Trophoblast cell (in vitro differentiated cells and primary cell): ENCODE measurements around the gene SMAP2. TPM values are rescaled to one million over a fixed set of nuclear protein-coding genes. Genes with fewer than 3 reads are reported as not detected.
A peak's percentile ranks its signal among the peaks of the same experiment; 100 is the strongest.
"Not testable (repeated sequence)": the region's sequence is repeated elsewhere in the genome, so short reads cannot be mapped to it uniquely, and the experiment has no call there.

Source experiments
- DNase-seq, 2 donors: peaks; one replicate each; pipeline ENCODE4 v3.0.0-alpha.2; 2016
- H2AFZ ChIP-seq: 2 replicates; pipeline ENCODE4 v1.6.1; 2013; ENCODE audit warnings: low read length, moderate library complexity, mild to moderate bottlenecking; ENCODE audit not compliant: insufficient read depth, poor library complexity
- H2AK5ac ChIP-seq: 2 replicates; pipeline ENCODE4 v1.6.1; 2013; ENCODE audit warnings: mild to moderate bottlenecking, low read length
- H2BK120ac ChIP-seq: 2 replicates; pipeline ENCODE4 v1.6.1; 2013; ENCODE audit warnings: low read length, mild to moderate bottlenecking, moderate library complexity; ENCODE audit not compliant: insufficient read depth, poor library complexity
- H2BK12ac ChIP-seq: 2 replicates; pipeline ENCODE4 v1.6.1; 2013; ENCODE audit warnings: mild to moderate bottlenecking, low read length, moderate library complexity
- H2BK5ac ChIP-seq: 2 replicates; pipeline ENCODE4 v1.6.1; 2013; ENCODE audit warnings: low read length, low read depth, moderate library complexity, mild to moderate bottlenecking; ENCODE audit not compliant: poor library complexity
- H3K14ac ChIP-seq: 2 replicates; pipeline ENCODE4 v1.6.1; 2013; ENCODE audit warnings: mild to moderate bottlenecking, low read length
- H3K18ac ChIP-seq: 2 replicates; pipeline ENCODE4 v1.6.1; 2013; ENCODE audit warnings: mild to moderate bottlenecking, low read length
- H3K23ac ChIP-seq: 2 replicates; pipeline ENCODE4 v1.6.1; 2013; ENCODE audit warnings: low read length
- H3K27ac ChIP-seq: 2 replicates; pipeline ENCODE4 v1.5.1; 2013; ENCODE audit warnings: low read depth, mild to moderate bottlenecking, inconsistent platforms, low read length, moderate library complexity
- H3K27me3 ChIP-seq: 2 replicates; pipeline ENCODE4 v1.6.1; 2013; ENCODE audit warnings: inconsistent platforms, mild to moderate bottlenecking, low read length, moderate library complexity; ENCODE audit not compliant: insufficient read depth
- H3K36me3 ChIP-seq, 2 experiments: 1 replicate in 1 of 2; 2 replicates in 1 of 2; pipeline ENCODE4 v1.6.1; 2013; ENCODE audit warnings: low read length in 2 of 2, mild to moderate bottlenecking in 2 of 2, moderate library complexity in 1 of 2; ENCODE audit not compliant: insufficient read depth in 2 of 2, control insufficient read depth in 1 of 2
- H3K4ac ChIP-seq: 2 replicates; pipeline ENCODE4 v1.6.1; 2013; ENCODE audit warnings: low read depth, mild to moderate bottlenecking, low read length, moderate library complexity
- H3K4me1 ChIP-seq, 2 experiments: 1 replicate in 1 of 2; 2 replicates in 1 of 2; pipeline ENCODE4 v1.6.1; 2013; ENCODE audit warnings: low read length in 2 of 2, mild to moderate bottlenecking in 2 of 2, moderate library complexity in 1 of 2; ENCODE audit not compliant: insufficient read depth in 2 of 2, control insufficient read depth in 1 of 2
- H3K4me2 ChIP-seq: 2 replicates; pipeline ENCODE4 v1.6.1; 2013; ENCODE audit warnings: inconsistent platforms, mild to moderate bottlenecking, low read length, moderate library complexity
- H3K4me3 ChIP-seq: 2 replicates; pipeline ENCODE4 v1.5.1; 2013; ENCODE audit warnings: mild to moderate bottlenecking, low read depth, low read length, inconsistent platforms
- H3K79me1 ChIP-seq: one replicate; pipeline ENCODE4 v1.6.1; 2013; ENCODE audit warnings: low read length
- H3K79me2 ChIP-seq: 2 replicates; pipeline ENCODE4 v1.6.1; 2013; ENCODE audit warnings: low read length, mild to moderate bottlenecking; ENCODE audit not compliant: control insufficient read depth, insufficient read depth, poor library complexity
- H3K9ac ChIP-seq: 2 replicates; pipeline ENCODE4 v1.6.1; 2013; ENCODE audit warnings: mild to moderate bottlenecking, low read length
- H3K9me3 ChIP-seq: 2 replicates; pipeline ENCODE4 v1.6.1; 2013; ENCODE audit warnings: low read depth, mild to moderate bottlenecking, control low read depth, inconsistent platforms, low read length; ENCODE audit not compliant: insufficient read depth
- H4K12ac ChIP-seq: 2 replicates; pipeline ENCODE4 v1.6.1; 2013; ENCODE audit warnings: low read depth, mild to moderate bottlenecking, low read length, moderate library complexity
- H4K8ac ChIP-seq: 2 replicates; pipeline ENCODE4 v1.6.1; 2013; ENCODE audit warnings: low read depth, mild to moderate bottlenecking, low read length, moderate library complexity
- H4K91ac ChIP-seq: one replicate; pipeline ENCODE4 v1.6.1; 2013; ENCODE audit warnings: low read depth, mild to moderate bottlenecking, low read length, moderate library complexity
- WGBS: extraction: QIAGEN DNeasy Blood & Tissue Kit; methylation state at CpG from one replicate; pipeline ENCODE4 v1.1.7; 2013; ENCODE audit warnings: missing lambda C conversion rate; ENCODE audit not compliant: insufficient read length, insufficient coverage; ENCODE audit errors: extremely low coverage; 5-methylcytosine and 5-hydroxymethylcytosine counted together
- polyA plus RNA-seq: library from polyadenylated mRNA; stranded (reverse); fragments of 200-250 nt; gene quantifications from 2 replicates; pipeline ENCODE4 v1.2.3, GENCODE V29; 2013

The SMAP2 gene
- 9.8 and 10.1 TPM in 2 replicates for polyA plus RNA-seq

DNA sequence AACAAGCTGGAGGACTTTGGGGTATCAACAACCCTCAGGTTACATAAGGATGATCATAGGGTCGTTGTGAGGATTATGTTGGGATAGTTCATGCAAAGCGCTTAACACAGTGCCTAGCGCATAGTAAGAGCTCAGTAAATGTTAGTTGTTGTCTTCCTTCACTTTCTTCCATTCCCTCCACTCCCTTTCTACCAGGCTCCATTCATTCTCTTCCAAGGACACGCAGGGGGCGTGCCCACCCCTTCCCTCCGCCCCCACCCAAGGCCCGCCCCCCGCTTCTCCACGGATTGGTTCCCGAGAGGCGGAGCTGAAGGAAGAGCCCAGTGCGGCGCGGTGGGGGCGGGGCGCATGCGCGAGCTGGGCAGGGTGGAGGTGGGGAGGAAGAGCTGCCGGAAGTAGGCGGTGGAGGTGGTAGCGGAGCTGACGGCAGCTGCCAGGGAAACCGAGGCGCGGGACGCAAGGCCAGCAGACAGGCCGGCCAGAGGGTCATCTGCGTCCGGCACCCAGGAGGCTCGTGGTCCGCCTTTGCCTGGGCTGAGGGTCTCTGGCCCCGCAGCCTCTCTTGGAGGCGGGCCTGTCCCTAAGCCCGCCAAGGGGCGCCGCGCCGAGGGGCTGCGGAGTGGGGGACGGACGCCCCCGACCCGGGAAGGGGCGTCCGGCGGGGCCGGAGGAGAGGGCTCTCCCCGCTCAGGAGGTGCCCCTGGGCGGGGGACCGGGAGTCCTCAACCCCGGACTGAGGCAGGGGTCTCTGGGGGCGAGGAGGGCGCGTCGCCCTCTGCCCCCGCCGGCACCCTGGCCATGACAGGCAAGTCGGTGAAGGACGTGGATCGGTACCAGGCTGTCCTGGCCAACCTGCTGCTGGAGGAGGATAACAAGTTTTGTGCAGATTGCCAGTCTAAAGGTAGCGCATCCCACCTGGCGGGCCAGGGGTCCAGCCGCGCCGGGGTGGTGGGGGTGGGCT, at the start of gene SMAP2:
Gene SMAP2, plus strand, starts transcription at position 405 of the 961 bp plus-strand sequence. Its CDS starts 394 bp downstream, at position 799.
- H2BK5ac ChIP-seq = no peak within 1 kb of the TSS
- H2BK120ac ChIP-seq = no peak within 1 kb of the TSS
- no peak within 1 kb of the TSS for H3K23ac ChIP-seq
- no peak within 1 kb of the TSS for H3K4ac ChIP-seq
- no peak within 1 kb of the TSS for H2BK12ac ChIP-seq
- H3K9ac ChIP-seq = peak within 1 kb of the TSS; percentile 80
- no peaks in the 10 kb centered on the region for H3K9me3 ChIP-seq
- H3K4me2 ChIP-seq = peak within 1 kb of the TSS; percentile 100
- no peak within 1 kb of the TSS for H3K27ac ChIP-seq
- H3K27me3 ChIP-seq = no peaks in the 10 kb centered on the region
- no peaks in the 10 kb centered on the region for H3K36me3 ChIP-seq
- peak within 1 kb of the TSS; percentile 89 for H3K4me3 ChIP-seq
- peak within 1 kb of the TSS; percentile 55 for H4K8ac ChIP-seq
- peak; percentile 94 to 96 for DNase-seq
- H3K79me1 ChIP-seq = peaks cover 2% of the 10 kb centered on the region
- H2AK5ac ChIP-seq = no peak within 1 kb of the TSS
- H4K91ac ChIP-seq = no peak within 1 kb of the TSS
- peaks cover 0 to 2% of the 10 kb centered on the region in 2 experiments for H3K4me1 ChIP-seq
- H2AFZ ChIP-seq = peak within 1 kb of the TSS; percentile 58
- H4K12ac ChIP-seq = peak within 1 kb of the TSS; percentile 8
- WGBS = no CpG with 5 or more reads among the region's 65 CpGs
- H3K79me2 ChIP-seq = peaks cover 2% of the 10 kb centered on the region
- peak within 1 kb of the TSS; percentile 38 for H3K18ac ChIP-seq
- H3K14ac ChIP-seq = peak within 1 kb of the TSS; percentile 27

DNA sequence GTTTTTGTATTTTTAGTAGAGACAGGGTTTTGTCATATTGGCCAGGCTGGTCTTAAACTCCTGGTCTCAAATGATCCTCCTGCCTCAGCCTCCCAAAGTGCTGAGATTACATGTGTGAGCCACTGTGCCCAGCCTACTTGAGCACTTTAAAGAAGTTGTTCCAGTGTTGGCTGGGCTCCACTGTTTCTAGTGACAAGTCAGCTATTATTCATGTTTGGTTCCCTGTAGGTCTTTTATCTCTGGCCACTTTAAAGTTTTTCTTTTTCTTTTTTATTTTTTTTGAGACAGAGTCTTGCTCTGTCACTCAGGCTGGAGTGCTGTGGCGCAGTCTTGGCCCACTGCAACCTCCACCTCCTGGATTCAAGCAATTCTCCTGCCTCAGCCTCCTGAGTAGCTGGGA, 42.1 kb upstream of the SMAP2 start:
- no CpG with 5 or more reads among the region's 1 CpG for WGBS

DNA sequence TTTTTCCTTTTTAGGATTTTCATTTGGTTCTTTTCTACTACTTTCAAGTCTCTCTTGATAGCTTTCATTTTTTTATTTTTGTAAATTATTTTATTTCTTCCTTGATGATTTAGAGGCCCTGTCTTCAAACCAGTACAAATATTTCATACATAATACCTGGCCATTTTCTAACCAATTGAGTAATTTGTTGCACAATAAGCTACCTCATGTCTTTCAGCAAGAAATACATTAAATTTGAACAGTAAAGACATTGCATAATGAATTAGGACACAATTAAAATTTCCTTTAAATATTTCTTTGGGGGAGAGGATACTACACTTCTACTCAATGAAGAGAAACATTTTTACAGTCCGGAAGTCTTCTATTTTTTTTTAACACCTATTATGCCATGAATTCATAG, 40.8 kb upstream of the SMAP2 start:
- Histone ChIP-seq H3K27ac (no peak overlapping the region), H3K79me2 (no peaks in the 10 kb centered on the region), H3K4me1 (no peaks in the 10 kb centered on the region), H3K14ac (no peak overlapping the region), H4K12ac (no peak overlapping the region), H3K4me2 (no peak overlapping the region), H2BK5ac (no peak overlapping the region), H3K27me3 (no peaks in the 10 kb centered on the region), H2BK120ac (no peak overlapping the region), H2BK12ac (no peak overlapping the region), H2AFZ (no peak overlapping the region), H4K8ac (no peak overlapping the region), H2AK5ac (no peak overlapping the region), H3K36me3 (no peaks in the 10 kb centered on the region), H3K4ac (no peak overlapping the region), H3K23ac (no peak overlapping the region), H3K9ac (no peak overlapping the region), H3K4me3 (no peak overlapping the region), H3K79me1 (no peaks in the 10 kb centered on the region), H3K18ac (no peak overlapping the region), H3K9me3 (no peaks in the 10 kb centered on the region), H4K91ac (no peak overlapping the region)
- DNase-seq = no peak
- WGBS = no CpG with 5 or more reads among the region's 1 CpG

More for the DNA sequence above, 42.1 kb upstream of the SMAP2 start:
- H2AK5ac ChIP-seq, H2AFZ ChIP-seq, DNase-seq, H3K4me1 ChIP-seq, H3K79me1 ChIP-seq, H3K4me2 ChIP-seq, H3K23ac ChIP-seq, H4K8ac ChIP-seq, H3K4ac ChIP-seq, H3K79me2 ChIP-seq, H3K9me3 ChIP-seq, H3K27ac ChIP-seq, H3K9ac ChIP-seq, H3K4me3 ChIP-seq, H2BK120ac ChIP-seq, H3K14ac ChIP-seq, H2BK5ac ChIP-seq, H4K12ac ChIP-seq, H3K27me3 ChIP-seq, H3K36me3 ChIP-seq, H4K91ac ChIP-seq, H2BK12ac ChIP-seq, H3K18ac ChIP-seq: not testable (repeated sequence)

DNA sequence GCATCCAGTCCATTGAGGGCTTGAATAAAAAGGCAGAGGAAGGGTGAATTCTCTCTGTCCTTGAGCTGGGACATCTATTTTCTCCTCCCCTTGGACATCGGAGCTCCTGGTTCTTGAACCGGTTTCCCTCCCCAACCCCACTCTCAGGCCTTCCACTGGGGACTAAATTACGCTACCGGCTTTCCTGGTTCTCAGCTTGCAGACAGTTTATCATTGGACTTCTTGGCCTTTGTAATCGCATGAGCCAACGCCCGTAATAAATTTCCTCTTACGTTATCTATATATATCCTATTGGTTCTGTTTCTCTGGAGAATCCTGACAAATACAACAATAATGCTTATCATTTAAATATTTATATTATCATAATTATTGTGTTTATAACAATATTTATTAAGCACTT, 36.1 kb upstream of the SMAP2 start:
- H3K18ac ChIP-seq = no peak overlapping the region
- H3K9ac ChIP-seq = no peak overlapping the region
- no peak overlapping the region for H2AFZ ChIP-seq
- no peak overlapping the region for H4K12ac ChIP-seq
- H3K4ac ChIP-seq = no peak overlapping the region
- no CpG with 5 or more reads among the region's 8 CpGs for WGBS
- no peak overlapping the region for H3K4me2 ChIP-seq
- no peak overlapping the region for H3K23ac ChIP-seq
- no peaks in the 10 kb centered on the region for H3K27me3 ChIP-seq
- DNase-seq = no peak
- no peaks in the 10 kb centered on the region for H3K9me3 ChIP-seq
- H2BK12ac ChIP-seq = no peak overlapping the region
- no peak overlapping the region for H4K91ac ChIP-seq
- no peaks in the 10 kb centered on the region for H3K4me1 ChIP-seq
- no peaks in the 10 kb centered on the region for H3K79me2 ChIP-seq
- no peaks in the 10 kb centered on the region for H3K79me1 ChIP-seq
- no peak overlapping the region for H3K27ac ChIP-seq
- no peak overlapping the region for H2BK120ac ChIP-seq
- H3K36me3 ChIP-seq = no peaks in the 10 kb centered on the region
- no peak overlapping the region for H4K8ac ChIP-seq
- no peak overlapping the region for H3K14ac ChIP-seq
- no peak overlapping the region for H3K4me3 ChIP-seq
- no peak overlapping the region for H2BK5ac ChIP-seq
- no peak overlapping the region for H2AK5ac ChIP-seq
